Measurements from ENCODE around the gene RARS2.
"Not testable (repeated sequence)": the region's sequence is repeated elsewhere in the genome, so short reads cannot be mapped to it uniquely, and the experiment has no call there.

Gene RARS2

GRCh38 chr6:87589693-87590416 lies at the start of gene RARS2, which contains the start of gene ORC3:
TSS of gene RARS2 (minus strand) at chr6:87589987. CDS start at chr6:87589957, 30 bp downstream.
TSS of gene ORC3 (plus strand) at chr6:87590135. CDS start at chr6:87590169, 34 bp downstream.
- peak; percentile 79 for DNase-seq

DNA sequence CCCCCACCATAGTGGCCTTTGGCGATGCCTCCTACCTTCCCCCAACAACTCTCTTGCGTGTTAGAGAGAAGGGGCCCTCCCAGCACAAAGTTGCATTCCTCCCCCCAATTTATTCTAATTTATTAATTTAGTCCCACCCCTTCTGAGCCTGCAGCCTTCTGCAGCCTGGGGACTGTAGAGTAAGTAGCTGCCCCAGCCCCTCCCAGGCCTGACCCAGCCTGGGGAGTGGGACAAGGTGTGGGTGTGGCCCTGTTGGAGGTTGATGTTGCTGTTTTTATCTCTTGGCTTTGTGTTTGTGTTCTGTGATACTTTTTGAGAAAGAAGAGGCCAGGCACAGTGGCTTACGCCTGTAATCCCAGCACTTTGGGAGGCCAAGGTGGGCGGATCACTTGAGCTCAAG lies 49.6 kb upstream of the RARS2 start:
- no peak for DNase-seq

GRCh38 chr6:87637106-87637505 lies 47.3 kb upstream of the RARS2 start:
- no peak for DNase-seq

DNA sequence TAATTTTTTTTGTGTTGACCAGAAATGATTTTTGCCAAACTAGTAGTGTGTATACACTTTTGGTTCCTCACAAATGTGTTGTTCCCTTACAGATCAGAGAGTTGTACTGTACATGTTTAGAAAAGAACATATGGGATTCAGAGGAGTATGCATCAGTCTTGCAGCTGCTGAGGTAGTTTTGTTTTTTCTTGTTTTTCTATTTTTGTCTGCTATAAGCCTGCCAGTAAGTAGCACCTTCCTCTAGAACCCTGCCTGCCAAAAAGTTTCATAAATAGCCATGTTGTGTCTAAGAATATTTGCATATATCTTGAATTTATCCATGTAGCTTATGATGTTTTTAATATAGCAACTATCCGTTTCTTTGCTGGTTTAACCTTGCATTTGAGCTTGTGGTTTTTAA lies 46.5 kb upstream of the RARS2 start:
- no peak for DNase-seq

DNA sequence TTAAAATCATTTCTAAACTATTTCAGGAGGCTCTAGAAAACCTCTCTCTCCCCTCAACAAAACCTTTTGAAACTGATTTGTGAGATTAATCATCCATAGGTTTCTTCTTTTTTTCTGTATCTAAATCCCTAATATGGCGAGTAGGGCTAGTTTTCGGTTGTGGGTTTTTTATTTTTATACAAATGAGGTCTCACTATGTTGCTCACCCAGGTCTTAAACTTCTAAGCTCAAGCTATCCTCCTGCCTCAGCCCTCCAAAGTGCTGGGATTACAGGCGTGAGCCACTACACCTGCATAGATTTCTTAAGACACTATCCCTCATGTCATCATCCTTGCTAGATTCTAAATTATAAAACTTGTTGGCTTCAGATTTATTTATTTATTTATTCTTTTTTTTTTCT lies 44.1 kb upstream of the RARS2 start:
- no peak for DNase-seq

DNA sequence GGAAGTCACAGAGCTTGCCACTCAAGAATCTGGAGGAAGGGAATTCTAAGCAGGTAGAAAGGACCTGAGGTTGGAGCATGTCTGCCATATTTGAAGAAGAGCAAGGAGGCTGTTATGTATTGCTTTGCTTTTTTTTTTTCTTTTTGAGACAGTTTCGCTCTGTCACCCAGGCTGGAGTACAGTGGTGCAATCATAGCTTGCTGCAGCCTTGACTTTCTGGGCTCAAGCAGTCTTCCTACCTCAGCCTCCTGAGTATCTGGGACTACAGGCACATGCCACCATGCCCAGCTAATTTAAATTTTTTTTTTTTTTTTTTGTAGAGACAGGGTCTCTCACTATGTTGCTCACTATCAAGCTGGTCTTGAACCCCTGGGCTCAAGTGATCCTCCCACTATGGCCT lies 41.0 kb upstream of the RARS2 start:
- DNase-seq: no peak

DNA sequence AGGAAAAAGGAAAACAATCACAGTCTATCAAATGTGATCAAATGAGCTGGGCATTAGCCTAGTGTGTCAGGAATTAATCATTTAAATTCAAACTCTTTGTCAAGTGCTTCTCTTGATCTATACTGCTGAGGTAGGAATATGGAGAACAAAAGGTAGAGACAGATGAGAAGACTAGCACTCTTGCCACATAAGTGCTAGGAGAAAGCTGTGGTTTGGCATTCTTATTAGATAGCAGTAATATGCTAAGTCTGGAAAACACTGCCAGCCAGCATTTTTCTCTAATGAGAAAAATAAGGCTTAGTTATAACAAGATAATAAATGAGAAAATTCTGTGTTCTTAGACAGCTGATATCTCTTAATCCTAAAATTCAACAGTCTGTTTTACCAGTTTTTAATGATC lies 39.1 kb upstream of the RARS2 start:
- no peak for DNase-seq

DNA sequence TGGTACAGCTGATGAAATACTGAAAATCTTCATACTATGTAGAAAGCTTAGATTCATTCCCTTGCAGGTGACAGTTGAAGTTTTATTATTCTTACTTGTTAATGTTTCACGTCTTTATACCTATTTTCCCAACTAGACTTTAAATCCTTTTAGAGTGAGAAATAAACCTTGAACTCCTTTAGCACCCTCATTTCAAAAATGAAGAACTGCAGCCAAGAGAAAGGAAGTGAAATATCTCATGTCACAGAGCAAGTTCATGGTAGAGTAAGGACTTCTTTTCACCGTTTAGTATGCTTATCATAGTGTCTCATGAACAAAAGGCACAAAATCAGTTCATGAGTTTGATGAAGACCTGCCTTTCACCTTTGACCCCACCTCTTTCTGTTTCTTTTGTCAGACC lies 38.6 kb upstream of the RARS2 start:
- DNase-seq: no peak

DNA sequence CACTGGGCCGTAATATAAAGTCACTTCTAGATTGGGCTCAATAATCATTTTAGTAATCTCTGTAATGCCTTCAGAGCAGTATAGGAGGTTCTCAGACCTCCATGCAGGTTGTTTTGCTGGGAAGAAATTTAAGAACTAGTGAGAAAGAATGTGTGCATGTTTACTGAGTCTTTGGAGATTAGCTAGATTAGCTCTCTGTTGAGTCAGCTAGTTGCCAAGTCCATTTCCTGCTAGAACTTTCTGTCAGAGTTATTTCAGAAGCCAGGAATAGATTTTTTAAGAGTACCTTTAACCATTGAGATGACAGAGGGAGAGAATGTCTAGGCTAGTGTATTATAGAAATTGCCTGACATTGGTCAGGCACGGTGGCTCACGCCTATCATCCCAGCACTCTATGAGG lies 33.5 kb upstream of the RARS2 start:
- DNase-seq: no peak

GRCh38 chr6:87618531-87618930 lies 28.7 kb upstream of the RARS2 start:
- DNase-seq: no peak

- DNase-seq: no peak
Measured at GRCh38 chr6:87617405-87617804, 27.6 kb upstream of the RARS2 start.

- DNase-seq: not testable (repeated sequence)
Measured at GRCh38 chr6:87613018-87613417, 23.2 kb upstream of the RARS2 start.

DNA sequence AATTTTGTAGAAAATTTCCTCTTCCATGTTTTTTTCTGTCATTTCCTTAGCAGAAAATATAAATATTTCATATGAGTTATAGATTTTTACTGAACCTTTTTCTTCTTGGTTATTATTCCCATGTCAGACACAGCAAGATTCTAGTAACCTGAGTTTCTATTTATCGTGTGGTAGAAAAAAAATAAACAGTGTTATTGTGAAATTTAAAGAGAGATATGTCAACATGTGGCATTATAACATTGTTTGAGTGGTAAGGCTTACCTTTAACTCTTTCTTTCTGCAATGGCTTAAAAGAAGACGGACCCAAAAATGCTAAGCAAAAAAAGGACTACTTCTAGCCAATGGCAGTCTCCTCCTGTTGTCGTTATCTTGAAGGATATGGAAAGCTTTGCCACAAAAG lies 19.0 kb upstream of the RARS2 start:
- no peak for DNase-seq

- no peak for DNase-seq
Measured at GRCh38 chr6:87606199-87606598, 16.4 kb upstream of the RARS2 start.

DNA sequence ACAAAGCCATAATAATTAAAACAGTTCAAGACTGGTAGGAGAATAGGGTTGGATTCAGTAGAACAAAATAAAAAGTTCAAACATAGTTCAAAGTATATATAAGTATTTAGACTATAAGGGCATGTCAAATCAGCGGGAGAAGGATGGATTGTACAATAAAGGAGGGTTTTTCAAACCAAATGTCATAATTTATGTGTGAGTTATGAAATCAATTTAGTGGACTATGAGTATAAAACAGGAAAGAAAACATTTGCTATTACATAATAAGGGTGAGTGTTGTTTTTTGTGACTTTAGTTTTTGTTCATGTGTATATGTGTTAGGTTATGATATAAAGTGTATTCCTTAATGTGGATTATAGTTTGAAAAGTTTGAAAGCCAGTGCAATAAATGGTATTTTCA lies 10.8 kb upstream of the RARS2 start:
- DNase-seq: no peak

DNA sequence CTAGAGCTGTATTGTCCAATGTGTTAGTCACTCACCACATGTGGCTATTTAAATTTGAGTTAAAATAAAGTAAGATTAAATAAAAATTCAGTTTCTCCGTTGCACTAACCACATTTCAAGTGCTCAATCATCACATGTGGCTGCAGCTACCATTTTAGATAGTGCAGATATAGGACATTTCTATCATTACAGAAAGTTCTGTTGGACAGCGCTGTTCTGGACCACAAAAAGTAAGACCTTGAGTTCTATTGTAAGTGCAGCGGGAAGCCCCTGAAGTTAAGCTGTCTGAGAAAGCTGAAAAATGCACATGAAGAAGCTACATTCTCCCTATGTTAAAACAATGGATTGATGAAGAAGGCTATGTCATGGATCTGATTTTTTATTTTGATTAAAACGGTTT lies 1.2 kb upstream of the RARS2 start:
- DNase-seq: no peak

DNA sequence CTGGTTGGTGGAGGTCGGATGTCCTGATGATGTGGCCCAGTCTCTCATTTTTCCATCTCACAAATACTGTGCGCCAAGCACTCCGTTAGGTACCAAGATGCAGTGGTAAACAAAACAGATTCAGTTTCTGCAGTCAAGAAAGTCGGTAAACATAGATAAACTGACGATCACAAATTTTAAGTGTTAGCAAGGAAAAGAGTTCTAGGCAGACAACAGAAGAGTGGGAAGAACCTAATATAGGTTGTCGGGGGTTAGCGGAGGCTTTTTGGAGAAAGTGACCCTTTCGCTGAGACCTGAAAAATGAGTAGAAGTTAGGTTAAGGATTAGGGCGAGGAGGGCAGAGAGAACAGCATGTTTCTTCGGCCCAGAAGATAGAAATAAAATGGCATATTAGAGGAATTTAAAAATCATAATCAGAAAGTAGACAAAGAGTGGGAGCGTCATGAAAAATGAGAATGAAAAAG lies 662 bp upstream of the RARS2 start:
- no peak for DNase-seq

GRCh38 chr6:87588756-87589407 lies 905 bp downstream of the RARS2 start:
- DNase-seq: no peak

- DNase-seq: no peak
Measured at GRCh38 chr6:87586371-87587077, 3.3 kb downstream of the RARS2 start.

DNA sequence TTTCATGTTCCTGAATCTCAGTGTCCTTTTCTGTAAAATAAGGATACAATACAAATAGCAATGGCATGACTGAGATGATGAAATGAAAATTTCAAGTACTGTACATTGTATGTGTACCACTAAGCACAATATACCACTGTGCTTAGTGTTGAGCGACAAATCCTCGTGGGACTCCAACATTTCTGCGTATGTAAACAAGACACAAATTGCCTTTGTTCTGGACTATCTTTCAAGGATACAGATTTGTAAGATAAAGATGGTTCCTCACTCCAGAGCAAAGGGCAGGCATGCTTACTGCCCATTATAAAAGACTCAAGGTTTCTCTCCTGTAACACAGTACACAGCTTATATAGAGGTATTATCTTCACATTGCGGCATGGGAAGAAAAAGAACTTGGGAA lies 6.0 kb downstream of the RARS2 start:
- DNase-seq: no peak

DNA sequence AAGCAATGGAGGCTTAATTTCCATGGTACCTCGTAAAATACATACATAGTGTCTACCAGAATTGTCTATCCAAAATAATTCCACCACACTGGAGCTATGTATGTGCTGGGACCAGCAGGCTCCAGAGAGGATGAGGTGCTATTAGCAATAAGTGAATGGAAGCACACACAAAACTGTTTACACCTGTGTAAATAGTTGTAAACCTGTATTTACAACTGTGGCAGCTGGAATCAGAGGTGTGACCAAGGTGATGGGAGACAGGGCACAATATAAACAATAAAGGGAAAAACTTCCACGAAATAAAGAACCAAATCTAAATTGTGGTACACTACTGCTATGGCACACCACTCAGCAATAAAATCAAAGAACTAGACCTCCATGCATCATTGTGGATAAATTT lies 14.4 kb downstream of the RARS2 start:
- peak; percentile 32 for DNase-seq

DNA sequence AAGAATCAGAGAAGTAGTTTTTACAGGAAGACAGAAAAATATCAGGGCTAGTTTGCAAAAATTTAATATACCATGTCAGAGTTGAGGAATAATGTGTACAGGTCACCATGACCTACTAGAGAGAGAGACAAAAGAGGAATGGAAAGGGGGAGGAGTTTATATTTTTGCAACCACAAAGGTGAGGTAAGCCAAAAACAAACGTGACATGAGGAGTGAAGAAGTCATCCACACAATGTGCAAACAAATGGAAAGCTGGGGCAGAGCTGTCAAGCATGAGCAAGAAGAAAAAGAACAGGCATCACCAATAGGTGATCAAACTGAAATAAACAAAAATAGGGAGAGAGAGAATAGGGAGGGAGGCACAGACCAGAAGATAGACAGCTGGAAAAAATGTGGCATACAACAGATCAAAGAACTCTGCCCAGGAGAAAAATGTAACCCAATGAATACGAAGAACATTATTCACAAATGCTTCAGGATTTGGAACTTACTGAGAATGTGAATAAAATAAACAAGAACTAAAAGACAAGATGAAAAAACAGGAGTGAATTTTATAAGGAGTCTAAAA lies 15.5 kb downstream of the RARS2 start:
- peak; percentile 73 for DNase-seq

DNA sequence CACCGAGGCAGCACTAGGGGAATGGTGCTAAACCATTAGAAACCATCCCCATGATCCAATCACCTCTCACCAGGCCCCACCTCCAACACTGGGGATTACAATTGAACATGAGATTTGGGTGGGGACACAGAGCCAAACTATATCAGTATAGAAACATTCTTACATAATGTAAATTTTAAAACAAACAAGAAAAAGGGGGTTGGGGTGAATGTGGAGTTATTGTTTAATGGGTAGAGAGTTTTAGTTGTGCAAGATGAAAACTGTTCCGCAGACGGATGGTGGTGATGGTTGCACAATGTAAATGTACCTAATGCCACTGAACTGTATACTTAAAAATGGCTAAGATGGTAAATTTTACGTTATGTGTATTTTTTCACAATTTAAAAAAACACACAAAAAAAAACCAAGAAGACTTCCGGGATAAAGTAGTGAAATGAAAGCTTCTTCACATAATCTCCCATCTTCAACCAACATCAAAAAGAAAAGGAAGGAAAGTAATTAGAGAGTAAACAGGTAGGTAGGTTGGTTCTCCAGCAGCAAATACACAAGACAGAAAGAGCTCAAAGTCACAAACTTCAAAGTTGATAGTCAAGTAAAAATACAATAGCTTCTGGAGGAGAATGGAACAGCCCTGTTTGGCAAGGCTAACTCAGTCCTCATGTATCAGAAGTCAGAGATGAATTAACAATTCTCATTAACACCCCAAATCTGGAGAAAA lies 16.3 kb downstream of the RARS2 start:
- no peak for DNase-seq
